ENCODE results near the gene SGK1.
"Not testable (repeated sequence)": the region's sequence is repeated elsewhere in the genome, so short reads cannot be mapped to it uniquely, and the experiment has no call there.

SGK1 gene

GRCh38 chr6:134211297-134211696, 106.6 kb downstream of the SGK1 start:
- no peaks in the 10 kb centered on the region for H3K9me3 ChIP-seq (ENCODE audit: low read length)
- no peak overlapping the region for H3K4me3 ChIP-seq (ENCODE audit: low read length)
- no peak overlapping the region for H2AFZ ChIP-seq (ENCODE audit: low read depth, low read length)
- no peaks in the 10 kb centered on the region for H3K4me1 ChIP-seq (ENCODE audit: insufficient read depth, low read length)
- no peaks in the 10 kb centered on the region for H3K36me3 ChIP-seq (ENCODE audit: insufficient read depth, low read length)
- H3K27me3 ChIP-seq (ENCODE audit: insufficient read depth, low read length), result no peaks in the 10 kb centered on the region

GRCh38 chr6:134207421-134207820, 110.5 kb downstream of the SGK1 start:
- no peaks in the 10 kb centered on the region for H3K4me1 ChIP-seq (ENCODE audit: insufficient read depth, low read length)
- H3K36me3 ChIP-seq (ENCODE audit: insufficient read depth, low read length), result no peaks in the 10 kb centered on the region

GRCh38 chr6:134205366-134205765, 112.5 kb downstream of the SGK1 start:
- Histone ChIP-seq H3K4me1 (ENCODE audit: insufficient read depth, low read length) (no peaks in the 10 kb centered on the region), H3K36me3 (ENCODE audit: insufficient read depth, low read length) (no peaks in the 10 kb centered on the region), H3K9me3 (ENCODE audit: low read length) (no peaks in the 10 kb centered on the region), H2AFZ (ENCODE audit: low read depth, low read length) (no peak overlapping the region), H3K4me3 (ENCODE audit: low read length) (no peak overlapping the region), H3K27me3 (ENCODE audit: insufficient read depth, low read length) (no peaks in the 10 kb centered on the region)

More at GRCh38 chr6:134207421-134207820, 110.5 kb downstream of the SGK1 start:
- Histone ChIP-seq H3K9me3 (ENCODE audit: low read length) (no peaks in the 10 kb centered on the region), H3K4me3 (ENCODE audit: low read length) (no peak overlapping the region), H2AFZ (ENCODE audit: low read depth, low read length) (no peak overlapping the region), H3K27me3 (ENCODE audit: insufficient read depth, low read length) (no peaks in the 10 kb centered on the region)

- not testable (repeated sequence) for H2AFZ ChIP-seq (ENCODE audit: low read depth, low read length); H3K4me3 ChIP-seq (ENCODE audit: low read length); H3K36me3 ChIP-seq (ENCODE audit: insufficient read depth, low read length); H3K4me1 ChIP-seq (ENCODE audit: insufficient read depth, low read length); H3K9me3 ChIP-seq (ENCODE audit: low read length); H3K27me3 ChIP-seq (ENCODE audit: insufficient read depth, low read length)
Measured at GRCh38 chr6:134204759-134205158, 113.2 kb downstream of the SGK1 start.

GRCh38 chr6:134204031-134204430, 113.9 kb downstream of the SGK1 start:
- no peaks in the 10 kb centered on the region for H3K9me3 ChIP-seq (ENCODE audit: low read length)
- H3K27me3 ChIP-seq (ENCODE audit: insufficient read depth, low read length), result no peaks in the 10 kb centered on the region
- no peak overlapping the region for H2AFZ ChIP-seq (ENCODE audit: low read depth, low read length)
- no peak overlapping the region for H3K4me3 ChIP-seq (ENCODE audit: low read length)
- H3K36me3 ChIP-seq (ENCODE audit: insufficient read depth, low read length), result no peaks in the 10 kb centered on the region
- H3K4me1 ChIP-seq (ENCODE audit: insufficient read depth, low read length), result no peaks in the 10 kb centered on the region

- Histone ChIP-seq H2AFZ (ENCODE audit: low read depth, low read length) (no peak overlapping the region), H3K4me3 (ENCODE audit: low read length) (no peak overlapping the region), H3K4me1 (ENCODE audit: insufficient read depth, low read length) (no peaks in the 10 kb centered on the region), H3K36me3 (ENCODE audit: insufficient read depth, low read length) (no peaks in the 10 kb centered on the region), H3K9me3 (ENCODE audit: low read length) (no peaks in the 10 kb centered on the region), H3K27me3 (ENCODE audit: insufficient read depth, low read length) (no peaks in the 10 kb centered on the region)
Measured at GRCh38 chr6:134201716-134202115, 116.2 kb downstream of the SGK1 start.

GRCh38 chr6:134199848-134200606, 117.9 kb downstream of the SGK1 start:
- no peaks in the 10 kb centered on the region for H3K9me3 ChIP-seq (ENCODE audit: low read length)
- H3K4me1 ChIP-seq (ENCODE audit: insufficient read depth, low read length), result no peaks in the 10 kb centered on the region
- H2AFZ ChIP-seq (ENCODE audit: low read depth, low read length), result no peak overlapping the region
- H3K27me3 ChIP-seq (ENCODE audit: insufficient read depth, low read length), result no peaks in the 10 kb centered on the region
- no peaks in the 10 kb centered on the region for H3K36me3 ChIP-seq (ENCODE audit: insufficient read depth, low read length)
- no peak overlapping the region for H3K4me3 ChIP-seq (ENCODE audit: low read length)

- H3K4me1 ChIP-seq (ENCODE audit: insufficient read depth, low read length), result no peaks in the 10 kb centered on the region
- H3K27me3 ChIP-seq (ENCODE audit: insufficient read depth, low read length), result no peaks in the 10 kb centered on the region
- H3K36me3 ChIP-seq (ENCODE audit: insufficient read depth, low read length), result no peaks in the 10 kb centered on the region
- no peaks in the 10 kb centered on the region for H3K9me3 ChIP-seq (ENCODE audit: low read length)
- no peak overlapping the region for H3K4me3 ChIP-seq (ENCODE audit: low read length)
- no peak overlapping the region for H2AFZ ChIP-seq (ENCODE audit: low read depth, low read length)
Measured at GRCh38 chr6:134198093-134198492, 119.8 kb downstream of the SGK1 start.

GRCh38 chr6:134197685-134198084, 120.2 kb downstream of the SGK1 start:
- not testable (repeated sequence) for H2AFZ ChIP-seq (ENCODE audit: low read depth, low read length); H3K4me3 ChIP-seq (ENCODE audit: low read length); H3K36me3 ChIP-seq (ENCODE audit: insufficient read depth, low read length); H3K4me1 ChIP-seq (ENCODE audit: insufficient read depth, low read length); H3K27me3 ChIP-seq (ENCODE audit: insufficient read depth, low read length); H3K9me3 ChIP-seq (ENCODE audit: low read length)

- H3K9me3 ChIP-seq (ENCODE audit: low read length), result no peaks in the 10 kb centered on the region
- no peaks in the 10 kb centered on the region for H3K36me3 ChIP-seq (ENCODE audit: insufficient read depth, low read length)
- H3K27me3 ChIP-seq (ENCODE audit: insufficient read depth, low read length), result no peaks in the 10 kb centered on the region
- no peak overlapping the region for H3K4me3 ChIP-seq (ENCODE audit: low read length)
- no peak overlapping the region for H2AFZ ChIP-seq (ENCODE audit: low read depth, low read length)
- H3K4me1 ChIP-seq (ENCODE audit: insufficient read depth, low read length), result no peaks in the 10 kb centered on the region
Measured at GRCh38 chr6:134196568-134197193, 121.2 kb downstream of the SGK1 start.

GRCh38 chr6:134195985-134196384, 121.9 kb downstream of the SGK1 start:
- H3K27me3 ChIP-seq (ENCODE audit: insufficient read depth, low read length), result no peaks in the 10 kb centered on the region
- H3K4me3 ChIP-seq (ENCODE audit: low read length), result no peak overlapping the region
- no peaks in the 10 kb centered on the region for H3K9me3 ChIP-seq (ENCODE audit: low read length)
- H3K36me3 ChIP-seq (ENCODE audit: insufficient read depth, low read length), result no peaks in the 10 kb centered on the region
- no peaks in the 10 kb centered on the region for H3K4me1 ChIP-seq (ENCODE audit: insufficient read depth, low read length)
- no peak overlapping the region for H2AFZ ChIP-seq (ENCODE audit: low read depth, low read length)

GRCh38 chr6:134195164-134195906, 122.6 kb downstream of the SGK1 start:
- no peaks in the 10 kb centered on the region for H3K9me3 ChIP-seq (ENCODE audit: low read length)
- H3K27me3 ChIP-seq (ENCODE audit: insufficient read depth, low read length), result no peaks in the 10 kb centered on the region
- no peak overlapping the region for H2AFZ ChIP-seq (ENCODE audit: low read depth, low read length)
- no peak overlapping the region for H3K4me3 ChIP-seq (ENCODE audit: low read length)
- H3K36me3 ChIP-seq (ENCODE audit: insufficient read depth, low read length), result no peaks in the 10 kb centered on the region
- no peaks in the 10 kb centered on the region for H3K4me1 ChIP-seq (ENCODE audit: insufficient read depth, low read length)
